Glutamatergic neuron (in vitro differentiated cells): Measurements from ENCODE around the gene UCP3. TPM values are rescaled to one million over a fixed set of nuclear protein-coding genes. Genes with fewer than 3 reads are reported as not detected.

Source experiments
- DNase-seq: peaks from one replicate; pipeline ENCODE4 v3.0.0; 2022
- H3K27ac Mint-ChIP-seq: one replicate; pipeline ENCODE4 v1.8.0; 2020; ENCODE audit warnings: mild to moderate bottlenecking, mixed read lengths, inconsistent platforms; ENCODE audit not compliant: unreplicated experiment
- H3K27me3 Mint-ChIP-seq: one replicate; pipeline ENCODE4 v1.8.0; 2020; ENCODE audit warnings: mild to moderate bottlenecking, moderate library complexity, mixed read lengths, inconsistent platforms; ENCODE audit not compliant: unreplicated experiment
- H3K36me3 Mint-ChIP-seq: one replicate; pipeline ENCODE4 v1.8.0; 2020; ENCODE audit warnings: mild to moderate bottlenecking, mixed read lengths, inconsistent platforms; ENCODE audit not compliant: unreplicated experiment
- H3K4me1 Mint-ChIP-seq: one replicate; pipeline ENCODE4 v1.8.0; 2020; ENCODE audit warnings: mild to moderate bottlenecking, low read depth, mixed read lengths, inconsistent platforms; ENCODE audit not compliant: unreplicated experiment
- H3K4me3 Mint-ChIP-seq: one replicate; pipeline ENCODE4 v1.8.0; 2020; ENCODE audit warnings: mild to moderate bottlenecking, mixed read lengths, inconsistent platforms; ENCODE audit not compliant: unreplicated experiment
- H3K9me3 Mint-ChIP-seq: one replicate; pipeline ENCODE4 v1.8.0; 2020; ENCODE audit warnings: mild to moderate bottlenecking, moderate library complexity, mixed read lengths, inconsistent platforms; ENCODE audit not compliant: unreplicated experiment
- CTCF ChIP-seq: fragments of 200-600 bp; sonication (generic); IDR thresholded peaks from one replicate; pipeline ENCODE4 v1.5.0; 2021; ENCODE audit not compliant: partially characterized antibody, unreplicated experiment
- total RNA-seq: library from RNA; stranded (reverse); fragmentation: NEBNext Ultra II Directional; extraction: Animal tissue kit (Norgen Biotek cat#: 25700); gene quantifications from one replicate; pipeline ENCODE4 v1.2.1, GENCODE V29; 2021; ENCODE audit not compliant: unreplicated experiment

Gene UCP3
- total RNA-seq, 1 donor from 2014 or later, result 7.6 TPM

GRCh38 chr11:73972620-73973449 lies 36.0 kb downstream of the UCP3 start:
- Mint-ChIP-seq H3K27ac (no peak overlapping the region), H3K9me3 (no peaks in the 10 kb centered on the region), H3K4me3 (no peak overlapping the region), H3K36me3 (peaks cover 12% of the 10 kb centered on the region), H3K27me3 (peaks cover 2% of the 10 kb centered on the region), H3K4me1 (peaks cover 3% of the 10 kb centered on the region)
- no peak for TF ChIP-seq CTCF
- no peak for DNase-seq

DNA sequence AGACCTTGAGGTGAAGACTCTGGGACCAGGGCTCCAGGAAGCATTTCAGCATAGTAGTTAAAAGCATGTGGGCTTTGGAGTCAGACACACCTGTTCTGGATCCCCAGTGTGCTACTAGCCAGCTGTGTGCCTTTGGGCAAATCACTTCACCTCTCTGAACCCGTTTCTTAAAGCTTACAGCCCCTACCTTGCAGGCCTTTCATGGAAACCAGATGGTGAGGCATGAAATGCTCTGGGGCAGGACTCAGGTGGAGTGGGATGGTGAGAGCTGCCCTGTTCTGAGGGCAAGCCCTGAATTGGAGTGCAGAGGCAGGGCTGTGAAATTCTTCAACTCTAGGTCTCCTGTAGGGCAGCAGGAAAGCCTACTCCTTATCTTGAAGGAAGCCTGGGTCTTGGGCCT lies 36.7 kb downstream of the UCP3 start:
- peaks cover 9% of the 10 kb centered on the region for H3K36me3 Mint-ChIP-seq
- no peak overlapping the region for H3K4me3 Mint-ChIP-seq
- no peak overlapping the region for H3K27ac Mint-ChIP-seq
- peaks cover 2% of the 10 kb centered on the region for H3K27me3 Mint-ChIP-seq
- peaks cover 3% of the 10 kb centered on the region for H3K4me1 Mint-ChIP-seq
- no peak for DNase-seq
- TF ChIP-seq CTCF, result no peak
- no peaks in the 10 kb centered on the region for H3K9me3 Mint-ChIP-seq

- TF ChIP-seq CTCF, result no peak
- DNase-seq, result no peak
- Mint-ChIP-seq H3K9me3 (no peaks in the 10 kb centered on the region), H3K4me3 (no peak overlapping the region), H3K27ac (no peak overlapping the region), H3K36me3 (peaks cover 5% of the 10 kb centered on the region), H3K27me3 (peaks cover 2% of the 10 kb centered on the region), H3K4me1 (peaks cover 3% of the 10 kb centered on the region)
These were observed 37.6 kb downstream of the UCP3 start for GRCh38 chr11:73971175-73971719.

DNA sequence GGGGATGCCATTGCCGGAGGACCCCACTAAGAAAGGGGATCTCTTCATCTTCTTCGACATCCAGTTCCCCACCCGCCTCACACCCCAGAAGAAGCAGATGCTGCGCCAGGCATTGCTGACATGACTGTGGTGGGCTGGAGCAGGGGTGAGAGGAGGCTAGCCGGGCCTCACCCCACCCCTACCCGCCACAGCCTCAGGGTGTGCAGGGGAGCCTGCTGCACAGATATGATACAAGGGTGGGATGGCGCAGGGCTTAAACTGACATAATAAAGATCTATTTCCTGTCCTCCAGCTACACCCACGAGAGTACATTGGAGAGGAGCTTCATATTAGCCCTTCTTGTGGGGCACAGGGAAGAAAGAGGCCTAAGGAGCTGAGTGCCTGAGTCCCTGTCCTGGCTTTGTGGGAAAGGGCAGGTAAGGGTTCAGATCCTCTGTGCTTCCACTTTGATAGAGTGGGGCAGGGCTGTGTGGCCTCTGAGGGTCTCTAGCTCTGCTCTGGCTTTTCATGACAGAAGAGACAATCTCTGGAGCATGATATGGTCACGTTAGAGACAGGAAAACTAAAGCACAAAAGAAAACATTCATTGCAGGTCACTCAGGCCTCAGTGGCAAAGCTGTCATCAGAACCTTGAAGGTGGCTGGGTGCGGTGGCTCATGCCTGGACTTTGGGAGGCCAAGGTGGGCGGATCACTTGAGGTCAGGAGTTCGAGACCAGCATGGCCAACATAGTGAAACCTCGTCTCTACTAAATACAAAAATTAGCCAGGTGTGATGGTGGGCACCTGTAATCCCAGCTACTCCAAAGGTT lies 38.7 kb downstream of the UCP3 start:
- Mint-ChIP-seq H3K9me3 (no peaks in the 10 kb centered on the region), H3K36me3 (peaks cover 5% of the 10 kb centered on the region), H3K27ac (no peak overlapping the region), H3K4me3 (no peak overlapping the region), H3K27me3 (peaks cover 2% of the 10 kb centered on the region), H3K4me1 (peaks cover under 1% of the 10 kb centered on the region)
- no peak for DNase-seq
- TF ChIP-seq CTCF, result no peak
